ENCODE results near the gene PAGR1.

GRCh38 chr16:29843931-29844330, 28.0 kb downstream of the PAGR1 start:
- TF ChIP-seq EZH2 (IDR thresholded peaks at IDR 0.05; ENCODE audit: insufficient read depth, poor library complexity, severe bottlenecking) = no peak
- TF ChIP-seq EZH2phosphoT487 (IDR thresholded peaks at IDR 0.05; ENCODE audit: insufficient read depth, low read depth) = no peak
